ENCODE measurements around the gene LHFPL6.

The LHFPL6 gene

GRCh38 chr13:39552246-39552645, 50.7 kb downstream of the LHFPL6 start:
- no peak for DNase-seq

- DNase-seq = no peak
Measured at GRCh38 chr13:39550931-39551330, 52.1 kb downstream of the LHFPL6 start.

GRCh38 chr13:39547108-39547507, 55.9 kb downstream of the LHFPL6 start:
- no peak for DNase-seq

- DNase-seq = no peak
Measured at GRCh38 chr13:39542361-39542760, 60.6 kb downstream of the LHFPL6 start.

- no peak for DNase-seq
Measured at GRCh38 chr13:39540929-39541605, 61.9 kb downstream of the LHFPL6 start.

- DNase-seq = no peak
Measured at GRCh38 chr13:39538816-39539790, 63.9 kb downstream of the LHFPL6 start.

- no peak for DNase-seq
Measured at GRCh38 chr13:39536906-39537305, 66.1 kb downstream of the LHFPL6 start.

GRCh38 chr13:39536274-39536673, 66.7 kb downstream of the LHFPL6 start:
- no peak for DNase-seq

- no peak for DNase-seq
Measured at GRCh38 chr13:39533651-39534150, 69.3 kb downstream of the LHFPL6 start.

GRCh38 chr13:39531646-39532045, 71.3 kb downstream of the LHFPL6 start:
- DNase-seq = no peak

GRCh38 chr13:39530916-39531315, 72.1 kb downstream of the LHFPL6 start:
- no peak for DNase-seq

- no peak for DNase-seq
Measured at GRCh38 chr13:39528661-39528980, 74.4 kb downstream of the LHFPL6 start.

GRCh38 chr13:39527961-39528660, 74.9 kb downstream of the LHFPL6 start:
- DNase-seq = no peak

GRCh38 chr13:39527301-39527700, 75.7 kb downstream of the LHFPL6 start:
- no peak for DNase-seq

- DNase-seq = no peak
Measured at GRCh38 chr13:39526499-39526898, 76.5 kb downstream of the LHFPL6 start.

- no peak for DNase-seq
Measured at GRCh38 chr13:39525506-39525905, 77.5 kb downstream of the LHFPL6 start.

- no peak for DNase-seq
Measured at GRCh38 chr13:39524795-39525194, 78.2 kb downstream of the LHFPL6 start.

- DNase-seq = no peak
Measured at GRCh38 chr13:39522329-39522728, 80.7 kb downstream of the LHFPL6 start.

GRCh38 chr13:39521701-39522100, 81.3 kb downstream of the LHFPL6 start:
- DNase-seq = no peak

- no peak for DNase-seq
Measured at GRCh38 chr13:39516096-39516495, 86.9 kb downstream of the LHFPL6 start.

- no peak for DNase-seq
Measured at GRCh38 chr13:39515224-39515714, 87.7 kb downstream of the LHFPL6 start.

- no peak for DNase-seq
Measured at GRCh38 chr13:39512687-39513086, 90.3 kb downstream of the LHFPL6 start.

GRCh38 chr13:39510316-39510695, 92.7 kb downstream of the LHFPL6 start:
- DNase-seq = no peak

Measured in activated CD4-positive, alpha-beta T cell treated with anti-CD3 and anti-CD28 coated beads, Interleukin-2, amount 50 U/mL, for 4 hours (primary cell).